Measurements from ENCODE around the gene METTL25B. TPM values are rescaled to one million over a fixed set of nuclear protein-coding genes. Genes with fewer than 3 reads are reported as not detected.

The METTL25B gene
- total and polyA plus RNA-seq, 10 of the 15 experiments (the other 5 are each of a cell fraction or from before 2014, with no cell fraction given): 5.9 to 25.2 (median 13.5) TPM

GRCh38 chr1:156740741-156741480 lies 12.6 kb downstream of the METTL25B start, which contains the start of gene MRPL24 (continued):
- no peak for TF ChIP-seq ZNF24 (IDR thresholded peaks at IDR 0.05)
- no peak for TF ChIP-seq IRF5 (IDR thresholded peaks at IDR 0.05; ENCODE audit: borderline replicate concordance)
- no peak for TF ChIP-seq BCLAF1 (IDR thresholded peaks at IDR 0.05)
- TF ChIP-seq PKNOX1 (IDR thresholded peaks at IDR 0.05): peak; percentile 70
- TF ChIP-seq WRNIP1 (IDR thresholded peaks at IDR 0.05; ENCODE audit: borderline replicate concordance, low read depth, low read length): peak; percentile 92; the same call in 1 of the 2 replicates
- TF ChIP-seq EZH2 (IDR thresholded peaks at IDR 0.05; ENCODE audit: borderline replicate concordance, control insufficient read depth, low read depth, low read length): no peak
- no peak for TF ChIP-seq BRCA1 (IDR thresholded peaks at IDR 0.05; ENCODE audit: low read depth, low read length)
- no peak for TF ChIP-seq NFXL1 (IDR thresholded peaks at IDR 0.05; ENCODE audit: borderline replicate concordance)
- 0 out of 2 replicates have a peak, but pooled peaks have one; percentile 25 for TF ChIP-seq STAT3 (IDR thresholded peaks at IDR 0.05; ENCODE audit: low read depth, low read length)
- TF ChIP-seq USF2 (IDR thresholded peaks at IDR 0.05; ENCODE audit: borderline replicate concordance, low read depth, low read length): no peak
- peak; percentile 100 for TF ChIP-seq HCFC1 (IDR thresholded peaks at IDR 0.05; ENCODE audit: low read length)
- TF ChIP-seq SUPT20H (IDR thresholded peaks at IDR 0.05; ENCODE audit: borderline replicate concordance, control insufficient read depth, low read depth, low read length): no peak
- peak; percentile 24 for TF ChIP-seq BCL3 (IDR thresholded peaks at IDR 0.05; ENCODE audit: borderline replicate concordance, insufficient read depth, low read depth, low read length, poor library complexity, severe bottlenecking)
- no peak; the same call in 1 of the 2 replicates for TF ChIP-seq SMC3 (IDR thresholded peaks at IDR 0.05; ENCODE audit: borderline replicate concordance, low read length)
- no peak for TF ChIP-seq NFIC (IDR thresholded peaks at IDR 0.05; ENCODE audit: low read depth, low read length)
- TF ChIP-seq ATF2 (IDR thresholded peaks at IDR 0.05; ENCODE audit: low read length): no peak
- peak; percentile 97 for TF ChIP-seq ZNF207 (IDR thresholded peaks at IDR 0.05; ENCODE audit: borderline replicate concordance)

Data from GM12878 (cell line).